ENCODE measurements around the gene FANCM. TPM values are rescaled to one million over a fixed set of nuclear protein-coding genes. Genes with fewer than 3 reads are reported as not detected.

The FANCM gene
- total RNA-seq, 4 donors from 2014 or later: 3.8 to 9.1 (median 6.0) TPM

DNA sequence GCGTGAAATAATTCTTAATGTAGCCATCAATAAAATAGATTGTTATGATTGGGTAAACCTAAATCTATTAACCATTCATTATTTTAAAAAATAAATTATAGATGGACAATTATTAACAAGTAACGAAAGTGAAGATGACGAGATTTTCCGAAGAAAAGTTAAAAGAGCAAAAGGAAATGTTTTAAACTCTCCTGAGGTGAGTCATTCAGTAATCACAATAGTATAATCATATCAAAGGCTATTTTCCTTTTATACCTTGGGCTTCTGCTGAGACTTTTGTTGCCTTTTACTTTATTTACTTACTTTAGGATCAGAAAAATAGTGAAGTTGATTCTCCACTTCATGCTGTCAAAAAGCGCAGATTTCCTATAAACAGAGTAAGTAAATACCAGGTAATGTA lies 45.6 kb downstream of the FANCM start:
- intact Hi-C loops (cut with DNase I; ENCODE audit: low total_unique reads): no loop called here
- no peak for DNase-seq (ENCODE audit: low spot score in 2 of 2)
- H3K4me3 ChIP-seq (ENCODE audit: low read depth, poor library complexity, severe bottlenecking): no peak overlapping the region
- 94 to 96% methylated on average over 5 of the region's 5 CpGs for WGBS, 2 donors
- TF ChIP-seq, protein P1, sequence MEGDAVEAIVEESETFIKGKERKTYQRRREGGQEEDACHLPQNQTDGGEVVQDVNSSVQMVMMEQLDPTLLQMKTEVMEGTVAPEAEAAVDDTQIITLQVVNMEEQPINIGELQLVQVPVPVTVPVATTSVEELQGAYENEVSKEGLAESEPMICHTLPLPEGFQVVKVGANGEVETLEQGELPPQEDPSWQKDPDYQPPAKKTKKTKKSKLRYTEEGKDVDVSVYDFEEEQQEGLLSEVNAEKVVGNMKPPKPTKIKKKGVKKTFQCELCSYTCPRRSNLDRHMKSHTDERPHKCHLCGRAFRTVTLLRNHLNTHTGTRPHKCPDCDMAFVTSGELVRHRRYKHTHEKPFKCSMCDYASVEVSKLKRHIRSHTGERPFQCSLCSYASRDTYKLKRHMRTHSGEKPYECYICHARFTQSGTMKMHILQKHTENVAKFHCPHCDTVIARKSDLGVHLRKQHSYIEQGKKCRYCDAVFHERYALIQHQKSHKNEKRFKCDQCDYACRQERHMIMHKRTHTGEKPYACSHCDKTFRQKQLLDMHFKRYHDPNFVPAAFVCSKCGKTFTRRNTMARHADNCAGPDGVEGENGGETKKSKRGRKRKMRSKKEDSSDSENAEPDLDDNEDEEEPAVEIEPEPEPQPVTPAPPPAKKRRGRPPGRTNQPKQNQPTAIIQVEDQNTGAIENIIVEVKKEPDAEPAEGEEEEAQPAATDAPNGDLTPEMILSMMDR (IDR thresholded peaks at IDR 0.05): no peak
- no peak for TF ChIP-seq POLR2A (IDR thresholded peaks at IDR 0.05)

DNA sequence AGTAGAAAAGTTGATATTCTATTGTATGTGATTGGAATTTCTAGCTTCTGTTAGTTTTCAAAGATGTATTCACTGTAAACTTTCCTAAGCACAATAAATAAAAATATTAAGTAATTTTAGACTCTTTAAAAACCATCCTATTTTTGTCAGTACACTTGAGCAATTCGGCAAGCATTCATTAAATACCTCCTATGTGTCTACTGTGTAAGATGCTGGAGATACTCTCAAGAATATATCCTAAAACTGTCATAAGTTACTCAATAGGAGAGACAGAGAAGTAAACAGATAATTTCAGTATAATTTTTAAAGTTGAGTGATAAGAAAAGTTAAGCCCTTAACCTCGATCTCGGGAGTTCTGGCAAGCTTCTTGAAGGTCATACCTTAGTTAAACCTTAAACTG lies 46.1 kb downstream of the FANCM start:
- intact Hi-C loops (cut with DNase I; ENCODE audit: low total_unique reads): no loop called here
- WGBS, 2 donors: 85 to 86% methylated on average over 3 of the region's 3 CpGs
- no peak overlapping the region for H3K4me3 ChIP-seq (ENCODE audit: low read depth, poor library complexity, severe bottlenecking)
- DNase-seq (ENCODE audit: low spot score in 2 of 2): no peak
- TF ChIP-seq POLR2A (IDR thresholded peaks at IDR 0.05): no peak
- TF ChIP-seq, protein P1 (IDR thresholded peaks at IDR 0.05): no peak

DNA sequence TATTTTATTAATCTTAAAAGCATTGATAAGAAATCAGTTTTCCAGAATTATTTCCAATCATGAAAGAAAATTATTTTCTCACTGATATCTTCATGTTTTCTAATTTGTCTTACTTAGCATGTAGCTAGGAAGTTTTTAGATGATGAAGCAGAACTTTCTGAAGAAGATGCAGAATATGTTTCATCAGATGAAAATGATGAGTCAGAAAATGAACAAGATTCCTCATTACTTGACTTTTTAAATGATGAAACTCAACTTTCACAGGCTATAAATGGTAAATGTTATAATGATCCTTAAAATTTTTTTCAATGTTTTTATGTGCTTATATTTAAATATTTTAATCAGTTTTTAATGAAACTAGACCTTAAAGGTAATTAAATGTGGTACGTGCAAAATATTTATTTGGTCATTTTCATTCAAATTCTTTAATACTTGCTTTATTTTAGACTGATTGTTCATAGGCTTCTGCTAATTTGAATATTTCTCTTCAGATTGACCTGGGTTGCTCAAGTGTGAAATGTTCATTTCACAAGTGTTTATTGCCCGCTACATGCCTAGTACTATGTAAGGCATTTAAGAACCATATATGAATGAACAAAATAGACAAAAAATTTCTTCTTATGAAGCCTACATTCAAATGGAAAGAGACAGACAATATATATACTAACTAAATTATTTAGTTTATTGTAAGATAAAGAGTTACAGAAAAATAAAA lies 49.5 kb downstream of the FANCM start:
- no peak overlapping the region for H3K4me3 ChIP-seq (ENCODE audit: low read depth, poor library complexity, severe bottlenecking)
- TF ChIP-seq, protein P1 (IDR thresholded peaks at IDR 0.05): no peak
- TF ChIP-seq POLR2A (IDR thresholded peaks at IDR 0.05): no peak
- intact Hi-C loops (cut with DNase I; ENCODE audit: low total_unique reads): no loop called here
- 97 to 98% methylated on average over 2 of the region's 2 CpGs for WGBS, 2 donors
- no peak for DNase-seq (ENCODE audit: low spot score in 2 of 2)

DNA sequence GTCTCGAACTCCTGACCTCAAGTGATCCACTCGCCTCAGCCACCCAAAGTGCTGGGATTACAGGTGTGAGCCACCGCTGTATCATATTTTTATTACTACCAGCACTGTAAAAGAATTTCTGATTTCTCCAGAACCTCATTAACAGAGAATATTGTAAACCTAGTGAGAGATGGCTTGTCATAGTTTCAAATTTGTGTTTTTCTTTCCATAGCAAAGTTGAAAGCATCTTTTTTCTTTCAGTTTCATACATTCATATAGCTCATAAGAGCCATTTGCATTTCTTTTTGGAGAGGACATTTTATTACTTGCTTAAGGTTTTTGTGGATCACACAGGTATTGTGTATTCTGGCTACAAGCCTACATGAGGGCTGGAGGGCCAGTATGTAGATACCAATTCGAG lies 59.2 kb downstream of the FANCM start:
- TF ChIP-seq, protein P1 (IDR thresholded peaks at IDR 0.05): no peak
- intact Hi-C loops (cut with DNase I; ENCODE audit: low total_unique reads): no loop called here
- DNase-seq (ENCODE audit: low spot score in 2 of 2): no peak
- no peak overlapping the region for H3K4me3 ChIP-seq (ENCODE audit: low read depth, poor library complexity, severe bottlenecking)
- 88 to 90% methylated on average over 4 of the region's 4 CpGs for WGBS, 2 donors

DNA sequence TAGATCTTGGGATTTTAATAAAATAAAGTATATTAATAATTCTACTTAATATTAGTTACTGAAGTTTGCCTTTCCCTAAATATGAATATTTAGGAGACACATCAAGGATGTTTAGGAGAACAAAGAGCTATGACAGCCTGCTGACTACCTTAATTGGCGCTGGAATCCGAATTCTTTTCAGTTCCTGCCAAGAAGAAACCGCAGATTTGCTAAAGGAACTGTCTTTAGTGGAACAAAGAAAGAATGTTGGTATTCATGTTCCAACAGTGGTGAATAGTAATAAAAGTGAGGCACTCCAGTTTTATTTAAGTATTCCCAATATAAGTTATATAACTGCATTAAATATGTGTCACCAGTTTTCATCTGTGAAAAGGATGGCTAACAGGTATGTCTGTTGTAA lies 62.8 kb downstream of the FANCM start:
- DNase-seq (ENCODE audit: low spot score in 2 of 2): no peak
- H3K4me3 ChIP-seq (ENCODE audit: low read depth, poor library complexity, severe bottlenecking): no peak overlapping the region
- intact Hi-C loops (cut with DNase I; ENCODE audit: low total_unique reads): no loop called here
- TF ChIP-seq, protein P1 (IDR thresholded peaks at IDR 0.05): no peak
- TF ChIP-seq POLR2A (IDR thresholded peaks at IDR 0.05): no peak
- 38 to 54% methylated on average over 3 of the region's 3 CpGs for WGBS, 2 donors

DNA sequence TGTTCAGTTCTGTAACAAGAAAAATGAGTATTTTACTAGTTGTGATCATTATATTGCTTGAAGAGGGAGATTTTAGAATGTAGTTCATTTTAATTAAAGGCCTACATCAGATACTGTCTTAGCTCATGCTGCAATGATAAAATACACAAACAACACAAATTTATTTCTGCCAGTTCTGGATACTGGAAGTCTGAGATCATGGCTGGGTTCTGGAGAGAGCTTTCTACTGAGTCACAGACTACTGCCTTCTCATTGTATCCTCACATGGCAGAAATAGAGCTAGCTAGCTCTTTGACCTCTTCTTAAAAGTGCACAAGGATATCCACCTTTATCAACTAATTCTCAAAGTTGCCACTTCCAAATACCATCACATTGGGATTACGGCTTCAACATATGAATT lies 63.5 kb downstream of the FANCM start:
- intact Hi-C loops (cut with DNase I; ENCODE audit: low total_unique reads): no loop called here
- no peak for TF ChIP-seq POLR2A (IDR thresholded peaks at IDR 0.05)
- TF ChIP-seq, protein P1 (IDR thresholded peaks at IDR 0.05): no peak
- no peak for DNase-seq (ENCODE audit: low spot score in 2 of 2)
- H3K4me3 ChIP-seq (ENCODE audit: low read depth, poor library complexity, severe bottlenecking): no peak overlapping the region
- WGBS, 2 donors: 89 to 91% methylated on average over 1 of the region's 1 CpG
